ENCODE data around the gene SCN2B.

Gene SCN2B

DNA sequence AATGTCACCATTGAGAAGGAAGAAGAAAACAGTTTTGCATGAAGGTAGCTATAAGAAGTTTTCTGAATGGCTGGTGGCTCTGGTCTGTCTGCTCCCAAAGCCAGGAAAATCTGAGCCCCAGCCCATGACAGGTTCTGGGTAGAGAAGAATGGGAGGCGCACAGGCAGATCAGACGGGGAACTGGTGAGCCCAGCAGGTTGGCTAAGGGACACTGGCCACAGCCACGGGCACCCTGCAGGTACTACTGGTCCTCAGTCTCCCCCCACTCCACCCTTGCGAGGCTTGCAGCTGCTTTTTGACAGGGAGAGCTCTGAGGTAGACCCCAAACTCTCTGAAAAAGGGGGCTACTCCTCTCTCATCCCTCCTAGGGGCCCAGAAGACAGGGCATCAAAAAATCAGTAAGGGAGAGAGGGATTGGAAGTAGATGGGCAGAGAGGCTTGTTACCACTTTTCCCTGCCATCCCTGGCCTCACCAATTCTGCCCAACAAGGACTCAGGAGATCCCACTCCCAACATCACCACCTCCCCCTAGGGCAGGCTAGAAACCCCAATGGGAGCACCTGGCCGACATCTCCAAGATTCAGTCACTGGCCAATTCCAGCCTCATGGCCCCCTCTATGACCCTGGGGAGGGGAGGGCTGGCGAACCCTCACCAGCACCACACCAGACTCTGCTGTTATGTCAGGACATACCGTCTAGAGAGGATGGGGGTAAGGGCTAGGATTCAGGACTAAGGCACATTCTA, 41.2 kb downstream of the SCN2B start:
- no peak for DNase-seq (ENCODE audit: low read depth in 2 of 2)

DNA sequence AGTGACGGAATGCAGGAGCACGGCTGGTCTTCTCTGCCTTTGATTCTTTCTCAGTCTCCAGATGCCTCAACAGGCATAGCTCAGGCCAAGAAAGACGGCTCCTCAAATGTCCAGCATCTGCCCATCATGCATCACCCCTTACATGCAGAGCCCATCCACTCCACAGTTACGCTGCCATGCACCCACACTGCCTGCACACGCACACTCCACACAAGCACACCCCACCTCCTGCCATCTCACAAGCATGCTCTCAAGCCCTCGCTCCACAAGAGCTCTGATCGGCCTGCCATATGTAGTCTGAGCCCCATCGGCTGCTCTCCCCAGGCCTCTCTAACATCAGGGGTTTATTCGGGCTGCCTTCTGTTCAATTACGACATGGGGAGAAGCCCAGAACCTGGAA, 42.6 kb downstream of the SCN2B start:
- DNase-seq (ENCODE audit: low read depth in 2 of 2) = no peak

DNA sequence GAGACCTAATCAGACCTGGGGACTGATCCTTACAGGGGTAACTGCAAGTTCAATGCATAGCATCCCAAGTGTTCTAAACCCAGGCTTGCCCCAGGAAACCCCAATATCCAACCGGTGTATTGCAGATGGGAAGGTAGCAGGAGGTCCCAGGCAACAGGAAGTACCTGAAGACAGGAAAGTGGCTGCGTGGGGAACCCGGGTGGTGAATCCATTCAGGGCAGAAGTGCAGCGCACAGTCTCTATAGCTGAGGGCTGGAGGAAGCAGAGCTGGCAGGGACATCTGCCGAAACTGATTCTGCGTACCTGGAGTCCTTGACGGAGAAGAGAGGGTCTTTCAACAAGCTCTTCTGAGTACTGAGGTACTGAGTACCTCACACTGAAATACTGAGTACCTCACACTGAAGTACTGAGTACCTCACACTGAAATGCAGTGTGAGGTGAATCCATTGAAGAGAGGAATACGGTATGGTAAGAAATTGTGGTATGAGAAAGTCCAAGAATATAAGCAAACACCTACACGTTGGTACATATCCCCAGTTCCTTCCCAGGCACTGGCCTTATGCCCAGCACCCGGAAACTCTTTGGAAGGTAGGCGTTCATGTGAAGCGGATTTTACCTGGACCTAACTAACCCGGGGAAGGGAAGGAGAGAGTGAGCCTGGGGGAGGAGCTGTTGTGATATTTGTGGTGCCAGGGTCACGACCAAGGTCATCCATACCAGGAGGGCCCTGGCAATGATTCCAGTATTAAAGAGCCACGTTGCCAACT, 43.9 kb downstream of the SCN2B start:
- DNase-seq (ENCODE audit: low read depth in 2 of 2) = no peak

DNA sequence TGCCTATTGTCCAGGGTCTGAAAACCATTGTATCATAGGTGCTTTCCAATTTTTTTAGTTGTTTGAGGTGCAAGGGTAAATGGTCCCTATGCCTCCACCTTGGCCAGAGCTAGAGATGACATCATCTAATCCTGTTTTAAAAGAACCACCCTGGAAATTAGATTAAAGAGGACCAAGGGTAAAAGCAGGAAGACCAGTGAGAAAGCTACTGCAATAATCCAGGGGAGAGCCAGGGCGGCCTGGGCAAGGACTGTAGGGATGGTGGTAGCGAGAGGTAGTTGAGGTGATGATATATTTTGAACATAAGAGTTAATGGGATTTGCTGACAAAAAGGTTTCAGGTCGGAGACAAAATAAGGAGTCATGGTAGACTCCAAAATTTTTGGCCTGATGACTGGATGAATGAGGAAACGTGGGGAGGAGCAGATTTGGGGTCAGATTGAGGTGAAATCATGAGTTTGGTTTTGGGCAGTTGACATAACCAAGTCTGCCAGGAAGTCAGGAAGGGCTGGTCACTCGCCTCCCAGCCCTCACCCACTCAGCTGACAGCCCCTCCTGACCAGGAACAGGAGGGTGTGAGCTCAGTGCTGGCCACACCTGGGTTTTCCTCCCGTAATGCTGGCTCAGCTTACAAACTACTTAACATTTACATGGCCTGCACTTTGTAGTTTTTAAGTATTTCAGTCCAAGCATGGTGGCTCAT, 46.8 kb downstream of the SCN2B start:
- DNase-seq (ENCODE audit: low read depth in 2 of 2) = no peak

- DNase-seq (ENCODE audit: low read depth in 2 of 2) = no peak
Measured at GRCh38 chr11:118128721-118129470, 47.5 kb downstream of the SCN2B start.

DNA sequence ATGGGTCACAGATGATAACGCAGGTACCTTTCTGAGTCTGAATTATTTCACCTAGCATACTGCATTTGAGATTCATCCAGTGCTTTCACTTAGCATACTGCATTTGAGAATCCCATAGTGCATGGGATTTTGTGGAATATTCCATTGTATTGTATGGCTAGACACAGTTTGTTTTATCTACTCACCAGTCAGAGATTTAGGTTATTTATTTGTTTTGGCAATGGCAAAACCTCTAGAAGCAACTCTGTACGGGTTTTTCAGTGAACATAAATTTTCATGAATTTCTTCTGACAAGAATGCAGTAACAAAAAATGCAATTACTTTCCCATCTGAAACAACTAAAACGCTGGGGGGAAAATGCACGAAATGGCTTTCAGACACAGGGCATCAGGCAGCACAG, 48.1 kb downstream of the SCN2B start:
- no peak for DNase-seq (ENCODE audit: low read depth in 2 of 2)

DNA sequence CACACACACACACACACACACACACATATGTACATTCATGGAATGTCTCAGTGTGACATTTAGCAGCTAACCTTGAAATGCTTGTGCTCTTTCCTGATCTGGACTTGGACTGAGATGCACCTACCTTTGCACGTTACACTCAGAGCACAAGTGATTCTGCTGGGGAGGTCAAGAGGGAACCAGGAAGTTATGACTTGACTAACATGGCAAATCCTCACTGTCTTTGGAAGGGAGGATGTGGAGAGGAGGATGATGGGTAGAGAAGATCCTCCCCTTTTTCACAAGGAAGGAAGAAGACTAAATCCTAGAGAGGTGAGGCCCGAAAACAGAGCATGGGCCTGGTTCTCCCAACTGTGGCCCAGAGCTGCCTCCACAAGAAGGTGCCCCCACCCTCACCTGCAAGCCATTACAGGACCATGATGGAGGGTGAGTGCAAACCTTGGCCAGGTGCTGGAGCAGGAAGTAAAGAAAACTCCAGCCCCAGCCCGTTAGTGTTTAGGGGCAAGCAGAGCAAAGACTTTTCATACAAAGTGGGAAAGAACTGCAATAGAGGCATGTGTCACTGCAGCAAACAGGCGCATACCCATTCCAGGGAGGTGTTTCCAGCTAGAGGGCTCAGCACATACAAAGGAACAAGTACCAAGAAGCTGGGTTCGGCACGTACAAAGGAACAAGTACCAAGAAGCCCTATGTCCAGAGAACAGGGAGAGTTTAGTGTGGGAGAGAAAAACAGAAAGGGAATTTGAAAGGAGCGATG, 50.2 kb downstream of the SCN2B start:
- DNase-seq (ENCODE audit: low read depth in 2 of 2) = no peak

DNA sequence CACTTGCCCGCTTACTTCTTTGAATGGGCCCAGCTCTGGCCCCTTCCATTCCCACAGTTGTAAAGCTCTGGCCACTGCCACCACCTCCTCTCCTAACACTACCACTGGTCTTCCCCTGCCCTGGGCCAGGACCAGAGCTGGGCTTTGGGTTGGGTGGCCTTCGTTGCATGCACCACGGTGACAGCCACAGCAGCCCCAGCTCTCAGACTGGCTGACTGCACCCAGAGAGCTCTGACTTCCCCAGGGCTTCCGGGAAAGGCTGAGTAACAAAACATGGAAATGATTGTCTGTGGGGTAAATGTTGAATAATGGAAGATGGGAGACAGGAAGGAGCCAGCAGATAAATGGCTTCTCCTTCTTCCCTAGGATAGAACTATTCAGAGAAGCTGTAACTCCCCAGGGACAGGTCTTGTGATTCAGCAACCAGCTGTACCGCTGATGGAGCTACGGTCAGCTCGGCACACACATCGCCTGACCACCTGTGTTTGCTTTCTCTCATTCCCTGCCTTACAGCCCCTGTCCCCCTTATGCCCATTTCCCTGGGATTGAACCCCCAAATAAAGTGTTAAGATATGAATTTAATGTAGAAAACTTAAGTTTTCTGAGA, 51.4 kb downstream of the SCN2B start:
- no peak for DNase-seq (ENCODE audit: low read depth in 2 of 2)

DNA sequence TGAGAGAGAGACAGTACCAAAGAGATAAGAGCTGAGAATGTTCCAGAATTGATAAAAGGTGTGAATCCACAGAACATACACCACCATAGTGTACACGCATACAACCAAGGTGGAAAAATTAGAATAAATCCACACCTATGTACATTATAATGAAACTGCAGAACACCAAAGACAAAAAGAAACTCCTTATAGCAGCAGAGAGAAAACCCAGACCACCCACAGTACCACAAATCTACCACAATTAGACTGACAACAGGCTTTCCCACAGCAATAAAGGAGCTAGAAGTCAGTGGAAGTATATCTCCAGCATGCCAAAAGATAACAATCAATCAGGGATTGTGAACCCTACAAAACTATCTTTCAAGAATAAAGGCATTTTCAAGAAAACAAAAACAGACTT, 55.6 kb downstream of the SCN2B start:
- DNase-seq (ENCODE audit: low read depth in 2 of 2) = no peak

GRCh38 chr11:118117790-118118601, 58.4 kb downstream of the SCN2B start:
- DNase-seq (ENCODE audit: low read depth in 2 of 2) = no peak

DNA sequence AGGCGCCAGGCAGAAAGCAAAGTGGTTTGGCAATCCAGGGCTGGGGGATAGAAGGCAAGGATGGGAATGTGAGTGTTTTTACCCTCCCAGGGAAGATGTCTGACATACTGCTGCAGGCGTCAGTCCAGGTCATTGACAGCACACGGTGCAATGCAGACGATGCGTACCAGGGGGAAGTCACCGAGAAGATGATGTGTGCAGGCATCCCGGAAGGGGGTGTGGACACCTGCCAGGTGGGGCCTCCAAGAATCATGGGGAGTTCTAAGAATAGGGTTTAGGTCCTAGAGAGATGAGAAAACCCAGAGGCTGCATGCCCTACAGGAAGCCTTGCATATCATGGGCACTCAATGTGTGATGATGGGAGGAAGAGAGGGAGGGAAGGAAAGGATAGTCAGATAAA, 61.4 kb downstream of the SCN2B start:
- no peak for DNase-seq (ENCODE audit: low read depth in 2 of 2)

GRCh38 chr11:118114266-118114665, 62.2 kb downstream of the SCN2B start:
- DNase-seq (ENCODE audit: low read depth in 2 of 2) = no peak

- no peak for DNase-seq (ENCODE audit: low read depth in 2 of 2)
Measured at GRCh38 chr11:118112711-118113430, 63.6 kb downstream of the SCN2B start.
